CD4-positive, alpha-beta T cell (primary cell): ENCODE measurements around the gene BRF1. TPM values are rescaled to one million over a fixed set of nuclear protein-coding genes. Genes with fewer than 3 reads are reported as not detected.

Experiments used
- ATAC-seq: fragments of 200-7000 bp; cut with Tn5 transposase; one replicate; pipeline ENCODE4 v1.10.0; 2022; ENCODE audit warnings: mild to moderate bottlenecking; ENCODE audit not compliant: poor library complexity
- CTCF ChIA-PET: fragments of 350-600 bp; sonication (Branson Sonifier 250); formaldehyde crosslinking; loops from one replicate; lab custom pipeline; 2021; ENCODE audit warnings: antibody characterized with exemption, inconsistent platforms; lab: Charles Lee
- POLR2A ChIA-PET: fragments of 350-600 bp; sonication (Branson Sonifier 250); formaldehyde crosslinking; loops from one replicate; lab custom pipeline; 2021; ENCODE audit warnings: antibody characterized with exemption, inconsistent platforms; lab: Charles Lee
- DNase-seq, 14 experiments: peaks; one replicate each; pipeline ENCODE4 v3.0.0-alpha.2; 2013 to 2020; ENCODE audit warnings: mixed read lengths in 2 of 14
- H3K27ac ChIP-seq, 2 donors: one replicate each; pipeline versions ENCODE4 v1.5.1 to v1.7.0; 2013; ENCODE audit warnings: low read length in 2 of 2, low read depth in 1 of 2, mild to moderate bottlenecking in 1 of 2
- H3K27me3 ChIP-seq, 2 experiments: 1 replicate in 1 of 2; 2 replicates in 1 of 2; pipeline versions ENCODE4 v1.6.1 to v1.7.0; 2013; ENCODE audit warnings: low read length in 2 of 2, control low read depth in 1 of 2, mild to moderate bottlenecking in 1 of 2, moderate library complexity in 1 of 2; ENCODE audit not compliant: insufficient read depth in 2 of 2, control insufficient read depth in 1 of 2
- H3K36me3 ChIP-seq: one replicate; pipeline ENCODE4 v1.6.1; 2013; ENCODE audit warnings: low read length, control low read depth; ENCODE audit not compliant: insufficient read depth
- H3K4me1 ChIP-seq: one replicate; pipeline ENCODE4 v1.6.1; 2013; ENCODE audit warnings: low read length, control low read depth; ENCODE audit not compliant: insufficient read depth
- H3K4me3 ChIP-seq: one replicate; pipeline ENCODE4 v1.5.1; 2013; ENCODE audit warnings: mild to moderate bottlenecking, low read length, moderate library complexity
- H3K9me3 ChIP-seq, 2 experiments: 1 replicate in 1 of 2; 2 replicates in 1 of 2; pipeline versions ENCODE4 v1.6.1 to v1.7.0; 2013; ENCODE audit warnings: low read length in 2 of 2, mild to moderate bottlenecking in 2 of 2, control low read depth in 1 of 2, moderate library complexity in 1 of 2; ENCODE audit not compliant: control insufficient read depth in 1 of 2, insufficient read depth in 1 of 2
- H3K27ac Mint-ChIP-seq: one replicate; pipeline ENCODE4 v1.8.0; 2020; ENCODE audit warnings: mixed read lengths
- H3K27me3 Mint-ChIP-seq: one replicate; pipeline ENCODE4 v1.8.0; 2021; ENCODE audit warnings: mixed read lengths
- H3K36me3 Mint-ChIP-seq: one replicate; pipeline ENCODE4 v1.8.0; 2021; ENCODE audit warnings: low read depth, mixed read lengths
- H3K4me1 Mint-ChIP-seq: one replicate; pipeline ENCODE4 v1.8.0; 2021; ENCODE audit warnings: low read depth, mixed read lengths
- H3K4me3 Mint-ChIP-seq: one replicate; pipeline ENCODE4 v1.8.0; 2020; ENCODE audit warnings: mild to moderate bottlenecking, mixed read lengths
- H3K9me3 Mint-ChIP-seq: one replicate; pipeline ENCODE4 v1.8.0; 2020; ENCODE audit warnings: mixed read lengths
- CTCF ChIP-seq: fragments of 200-600 bp; IDR thresholded peaks from one replicate; pipeline ENCODE4 v1.8.0; 2022; ENCODE audit warnings: antibody characterized with exemption, mild to moderate bottlenecking
- intact Hi-C, 2 experiments: fragments of 100-400 bp; cut with DNase I in 1 of 2; cut with micrococcal nuclease in 1 of 2; formaldehyde crosslinking; loops; one replicate each; pipeline versions ENCODE4 v1.15.1 to v1.9.0; 2023 to 2025; cut with DNase I, micrococcal nuclease
- total RNA-seq, 174 experiments: library from RNA in 2 of 174; stranded (reverse) in 2 of 174; gene quantifications; one replicate each; pipeline ENCODE4 v1.2.3 and lab custom pipeline; 2021 to 2026

The BRF1 gene
- total RNA-seq, 2 experiments from 2014 or later, result 77.4 to 77.7 TPM

- Histone ChIP-seq H3K36me3 (no peaks in the 10 kb centered on the region), H3K27ac (no peak overlapping the region), H3K27me3 (peaks cover 46 to 62% of the 10 kb centered on the region in 2 experiments), H3K9me3 (peaks cover 0 to 20% of the 10 kb centered on the region in 2 experiments), H3K4me3 (no peak overlapping the region), H3K4me1 (peaks cover 51% of the 10 kb centered on the region)
- Mint-ChIP-seq H3K27ac (no peak overlapping the region), H3K4me1 (peaks cover 30% of the 10 kb centered on the region), H3K27me3 (peaks cover 56% of the 10 kb centered on the region), H3K36me3 (no peaks in the 10 kb centered on the region), H3K4me3 (peak overlapping the region; percentile 30), H3K9me3 (no peaks in the 10 kb centered on the region)
- CTCF ChIA-PET, result interaction anchor here (1.0 to 1.3 kb wide), 3 partner anchors 31 to 150 kb away, joined by 3 to 4 read pairs (median 3); no protein-coding TSS in a partner anchor
- DNase-seq (peak in 9 of 14 experiments; percentile 12 to 55 (median 30)), ATAC-seq (peak; percentile 18)
- TF ChIP-seq CTCF, result no peak
- intact Hi-C loops, result no loop called here
- POLR2A ChIA-PET, result interaction anchor here (0.7 to 0.9 kb wide), 2 partner anchors 20 to 470 kb away, joined by 3 to 4 read pairs; no protein-coding TSS in a partner anchor
Observed at GRCh38 chr14:105195522-105196264, 105.1 kb downstream of the BRF1 start.

GRCh38 chr14:105195051-105195450, 105.8 kb downstream of the BRF1 start:
- no peaks in the 10 kb centered on the region for H3K36me3 Mint-ChIP-seq
- DNase-seq, result no peak
- ChIA-PET POLR2A (interaction anchor here (0.7 to 1.1 kb wide), 3 partner anchors 19 to 470 kb away, joined by 3 to 4 read pairs (median 3); partner anchors contain the start of gene CDCA4), CTCF (interaction anchor here (0.7 to 1.3 kb wide), 4 partner anchors 30 to 149 kb away, joined by 3 to 4 read pairs (median 3); no protein-coding TSS in a partner anchor)
- H3K4me1 Mint-ChIP-seq, result peaks cover 30% of the 10 kb centered on the region
- H3K9me3 Mint-ChIP-seq, result no peaks in the 10 kb centered on the region
- no peak overlapping the region for H3K27ac ChIP-seq
- H3K4me1 ChIP-seq, result peaks cover 51% of the 10 kb centered on the region
- intact Hi-C loops, result no loop called here
- H3K4me3 ChIP-seq, result no peak overlapping the region
- no peak for ATAC-seq
- H3K27me3 Mint-ChIP-seq, result peaks cover 50% of the 10 kb centered on the region
- H3K27ac Mint-ChIP-seq, result no peak overlapping the region
- no peak for TF ChIP-seq CTCF
- no peak overlapping the region for H3K4me3 Mint-ChIP-seq
- peaks cover 43 to 60% of the 10 kb centered on the region in 2 experiments for H3K27me3 ChIP-seq
- peaks cover 0 to 20% of the 10 kb centered on the region in 2 experiments for H3K9me3 ChIP-seq
- H3K36me3 ChIP-seq, result no peaks in the 10 kb centered on the region

- no peak for TF ChIP-seq CTCF
- intact Hi-C loops, result no loop called here
- CTCF ChIA-PET, result interaction anchor here (0.7 to 1.1 kb wide), 3 partner anchors 23 to 104 kb away, joined by 3 read pairs; no protein-coding TSS in a partner anchor
- Mint-ChIP-seq H3K27me3 (peaks cover 41% of the 10 kb centered on the region), H3K36me3 (no peaks in the 10 kb centered on the region), H3K4me1 (peaks cover 30% of the 10 kb centered on the region), H3K27ac (no peak overlapping the region), H3K4me3 (peak overlapping the region; percentile 62), H3K9me3 (no peaks in the 10 kb centered on the region)
- peaks cover 0 to 20% of the 10 kb centered on the region in 2 experiments for H3K9me3 ChIP-seq
- H3K27me3 ChIP-seq, result peaks cover 35 to 55% of the 10 kb centered on the region in 2 experiments
- peak; percentile 65 for ATAC-seq
- POLR2A ChIA-PET, result interaction anchor here (0.7 to 1.1 kb wide), 3 partner anchors 12 to 173 kb away, joined by 3 to 5 read pairs (median 4); partner anchors contain the start of gene CDCA4
- H3K36me3 ChIP-seq, result no peaks in the 10 kb centered on the region
- no peak overlapping the region for H3K27ac ChIP-seq
- DNase-seq, result peak in 10 of 14 experiments; percentile 22 to 62 (median 36)
- H3K4me3 ChIP-seq, result no peak overlapping the region
- H3K4me1 ChIP-seq, result peaks cover 51% of the 10 kb centered on the region
Observed at GRCh38 chr14:105193916-105194782, 106.7 kb downstream of the BRF1 start.
